ENCODE measurements around the gene NDUFS2. TPM values are rescaled to one million over a fixed set of nuclear protein-coding genes. Genes with fewer than 3 reads are reported as not detected.

Gene NDUFS2
- total RNA-seq, 3 donors from 2014 or later (not counting 1 experiment from before 2014, with no cell fraction given) = 74.7 to 88.8 (median 84.7) TPM

DNA sequence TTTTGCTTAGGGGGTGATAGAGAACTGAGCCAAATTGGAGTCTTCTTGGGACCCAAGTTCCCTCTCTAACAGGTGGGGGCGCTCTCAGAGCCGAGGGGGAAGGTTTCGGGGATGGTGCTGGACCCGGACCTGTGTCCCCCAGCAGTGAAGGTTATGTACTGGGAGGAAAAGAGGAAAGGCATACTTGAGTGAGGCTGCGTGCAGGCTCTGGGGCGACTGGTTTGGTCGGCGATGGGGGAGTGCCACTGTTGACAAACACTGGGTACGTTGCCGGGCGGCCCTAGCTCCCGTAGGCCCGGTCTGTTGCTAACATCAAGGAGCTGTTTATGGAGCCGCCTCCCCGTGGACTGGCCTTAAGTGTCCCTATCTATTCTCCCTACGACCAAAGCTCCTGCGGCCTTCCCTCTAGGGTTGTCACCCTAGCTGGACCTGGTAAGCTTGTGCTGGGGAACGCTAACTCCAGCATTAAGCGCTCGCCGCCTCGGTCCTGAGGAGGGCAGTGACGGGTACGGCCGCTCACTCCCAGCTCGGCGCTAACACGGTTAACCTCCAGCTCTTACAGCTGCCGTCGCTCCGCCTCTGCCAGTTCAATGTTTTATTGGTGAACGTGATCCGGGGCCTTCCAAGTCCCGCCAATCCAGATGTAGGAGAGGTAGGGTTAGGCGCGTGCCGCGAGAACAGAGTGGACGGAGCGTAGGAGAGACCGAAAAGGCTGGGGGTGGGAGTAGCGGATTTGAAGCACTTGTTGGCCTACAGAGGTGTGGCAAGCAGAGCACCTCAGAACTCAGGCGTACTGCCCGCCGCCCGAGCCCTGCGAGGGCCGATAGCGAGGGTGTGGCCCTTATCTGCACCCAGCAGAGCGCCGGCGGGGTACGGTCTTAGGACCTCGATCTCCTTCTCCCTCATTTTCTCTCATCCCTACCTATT, 36.2 kb upstream of the NDUFS2 start, which contains the start of gene PPOX:
Gene PPOX (plus strand): TSS at position 685 of the 927 bp plus-strand sequence. CDS start 422 bp downstream, outside the sequence.
- H3K4me1 ChIP-seq (ENCODE audit: control insufficient read depth, insufficient read depth, low read length) = peaks cover 26% of the 10 kb centered on the region
- TF ChIP-seq, protein P1, sequence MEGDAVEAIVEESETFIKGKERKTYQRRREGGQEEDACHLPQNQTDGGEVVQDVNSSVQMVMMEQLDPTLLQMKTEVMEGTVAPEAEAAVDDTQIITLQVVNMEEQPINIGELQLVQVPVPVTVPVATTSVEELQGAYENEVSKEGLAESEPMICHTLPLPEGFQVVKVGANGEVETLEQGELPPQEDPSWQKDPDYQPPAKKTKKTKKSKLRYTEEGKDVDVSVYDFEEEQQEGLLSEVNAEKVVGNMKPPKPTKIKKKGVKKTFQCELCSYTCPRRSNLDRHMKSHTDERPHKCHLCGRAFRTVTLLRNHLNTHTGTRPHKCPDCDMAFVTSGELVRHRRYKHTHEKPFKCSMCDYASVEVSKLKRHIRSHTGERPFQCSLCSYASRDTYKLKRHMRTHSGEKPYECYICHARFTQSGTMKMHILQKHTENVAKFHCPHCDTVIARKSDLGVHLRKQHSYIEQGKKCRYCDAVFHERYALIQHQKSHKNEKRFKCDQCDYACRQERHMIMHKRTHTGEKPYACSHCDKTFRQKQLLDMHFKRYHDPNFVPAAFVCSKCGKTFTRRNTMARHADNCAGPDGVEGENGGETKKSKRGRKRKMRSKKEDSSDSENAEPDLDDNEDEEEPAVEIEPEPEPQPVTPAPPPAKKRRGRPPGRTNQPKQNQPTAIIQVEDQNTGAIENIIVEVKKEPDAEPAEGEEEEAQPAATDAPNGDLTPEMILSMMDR (IDR thresholded peaks at IDR 0.05) = peak; percentile 44
- H3K27ac ChIP-seq (ENCODE audit: low read length) = peak within 1 kb of the TSS; percentile 89
- peaks cover 26% of the 10 kb centered on the region for H3K36me3 ChIP-seq (ENCODE audit: control insufficient read depth, insufficient read depth, low read length)
- Mint-ChIP-seq H3K4me1 (peaks cover 25 to 51% of the 10 kb centered on the region in 2 donors), H3K9me3 (no peaks in the 10 kb centered on the region), H3K4me3 (peak within 1 kb of the TSS; percentile 93), H3K27ac (peak within 1 kb of the TSS; percentile 97 to 98), H3K36me3 (peaks cover 4% of the 10 kb centered on the region), H3K27me3 (ENCODE audit: low read depth in 2 of 2) (no peaks in the 10 kb centered on the region)
- intact Hi-C loops (cut with micrococcal nuclease) = loop anchor here (1.0 to 5.0 kb wide), 5 partner anchors 11 to 36 kb away; partner anchors contain the start of genes B4GALT3, DEDD, NDUFS2 and UFC1
- DNase-seq = peak; percentile 89 to 97
- no peaks in the 10 kb centered on the region for H3K27me3 ChIP-seq (ENCODE audit: control insufficient read depth, insufficient read depth, low read length)
- H3K9me3 ChIP-seq (ENCODE audit: control insufficient read depth, insufficient read depth, low read length) = no peaks in the 10 kb centered on the region
- ATAC-seq = peak; percentile 88 to 97 (median 91)
- H3K4me3 ChIP-seq (ENCODE audit: low read length) = peak within 1 kb of the TSS; percentile 69
- WGBS (ENCODE audit: insufficient coverage) = under 1% methylated on average over 53 of the region's 54 CpGs

DNA sequence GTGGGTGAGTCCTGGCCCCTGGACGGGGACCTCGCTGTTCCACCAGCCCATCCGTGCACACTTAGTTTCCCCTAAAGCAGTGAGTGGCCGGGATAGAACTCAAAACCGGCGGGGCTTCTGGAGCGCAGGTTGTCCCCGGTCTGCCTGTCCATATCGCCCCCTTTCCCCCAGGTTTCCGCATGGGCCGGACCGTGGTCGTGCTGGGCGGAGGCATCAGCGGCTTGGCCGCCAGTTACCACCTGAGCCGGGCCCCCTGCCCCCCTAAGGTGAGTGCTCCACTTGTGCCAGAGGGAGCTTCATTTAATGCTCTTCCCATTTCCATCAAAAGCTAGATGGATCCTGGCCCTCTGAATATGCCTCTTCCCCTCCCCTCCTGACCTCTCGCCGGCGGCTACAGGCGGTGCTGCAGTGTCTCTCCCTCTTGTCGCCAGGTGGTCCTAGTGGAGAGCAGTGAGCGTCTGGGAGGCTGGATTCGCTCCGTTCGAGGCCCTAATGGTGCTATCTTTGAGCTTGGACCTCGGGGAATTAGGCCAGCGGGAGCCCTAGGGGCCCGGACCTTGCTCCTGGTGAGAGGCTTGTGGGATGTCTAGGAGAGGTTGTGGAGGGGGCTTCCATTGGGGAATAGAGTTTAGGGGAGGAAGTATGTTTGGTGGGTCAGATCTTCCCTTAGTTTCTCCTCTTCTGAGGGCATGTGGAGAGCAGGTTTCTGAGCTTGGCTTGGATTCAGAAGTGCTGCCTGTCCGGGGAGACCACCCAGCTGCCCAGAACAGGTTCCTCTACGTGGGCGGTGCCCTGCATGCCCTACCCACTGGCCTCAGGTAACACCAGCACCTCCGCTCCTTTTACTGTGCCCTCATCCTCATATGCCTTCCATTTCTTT, 35.3 kb upstream of the NDUFS2 start:
- peak overlapping the region; percentile 97 to 98 for H3K27ac Mint-ChIP-seq
- peaks cover 7% of the 10 kb centered on the region for H3K36me3 Mint-ChIP-seq
- H3K27me3 ChIP-seq (ENCODE audit: control insufficient read depth, insufficient read depth, low read length) = no peaks in the 10 kb centered on the region
- ATAC-seq (no peak), DNase-seq (no peak)
- H3K4me3 Mint-ChIP-seq = peak overlapping the region; percentile 93
- H3K4me3 ChIP-seq (ENCODE audit: low read length) = peak overlapping the region; percentile 69
- H3K4me1 ChIP-seq (ENCODE audit: control insufficient read depth, insufficient read depth, low read length) = peaks cover 26% of the 10 kb centered on the region
- intact Hi-C loops (cut with micrococcal nuclease) = loop anchor here (1.0 to 5.0 kb wide), 5 partner anchors 10 to 35 kb away; partner anchors contain the start of genes B4GALT3, DEDD, NDUFS2 and UFC1
- WGBS (ENCODE audit: insufficient coverage) = 10% methylated on average over 33 of the region's 33 CpGs
- no peaks in the 10 kb centered on the region for H3K27me3 Mint-ChIP-seq (ENCODE audit: low read depth in 2 of 2)
- TF ChIP-seq, protein P1 (IDR thresholded peaks at IDR 0.05) = no peak
- no peaks in the 10 kb centered on the region for H3K9me3 Mint-ChIP-seq
- H3K36me3 ChIP-seq (ENCODE audit: control insufficient read depth, insufficient read depth, low read length) = peaks cover 35% of the 10 kb centered on the region
- peaks cover 25 to 50% of the 10 kb centered on the region in 2 donors for H3K4me1 Mint-ChIP-seq
- no peaks in the 10 kb centered on the region for H3K9me3 ChIP-seq (ENCODE audit: control insufficient read depth, insufficient read depth, low read length)
- peak overlapping the region; percentile 89 for H3K27ac ChIP-seq (ENCODE audit: low read length)

DNA sequence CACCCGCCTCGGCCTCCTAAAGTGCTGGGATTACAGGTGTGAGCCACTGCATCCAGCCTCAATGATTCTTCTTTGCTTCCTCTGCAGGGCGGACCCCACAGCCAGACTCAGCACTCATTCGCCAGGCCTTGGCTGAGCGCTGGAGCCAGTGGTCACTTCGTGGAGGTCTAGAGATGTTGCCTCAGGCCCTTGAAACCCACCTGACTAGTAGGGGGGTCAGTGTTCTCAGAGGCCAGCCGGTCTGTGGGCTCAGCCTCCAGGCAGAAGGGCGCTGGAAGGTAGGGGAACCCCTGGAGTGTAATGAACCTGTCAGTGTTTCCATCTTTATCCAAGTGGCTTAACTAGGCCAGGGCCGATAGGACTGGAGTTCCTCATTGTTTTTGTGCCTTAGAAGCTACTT, 33.3 kb upstream of the NDUFS2 start:
- H3K27ac Mint-ChIP-seq = no peak overlapping the region
- H3K36me3 Mint-ChIP-seq = peaks cover 21% of the 10 kb centered on the region
- H3K9me3 Mint-ChIP-seq = no peaks in the 10 kb centered on the region
- Histone ChIP-seq H3K27me3 (ENCODE audit: control insufficient read depth, insufficient read depth, low read length) (no peaks in the 10 kb centered on the region), H3K4me1 (ENCODE audit: control insufficient read depth, insufficient read depth, low read length) (peaks cover 26% of the 10 kb centered on the region), H3K9me3 (ENCODE audit: control insufficient read depth, insufficient read depth, low read length) (no peaks in the 10 kb centered on the region), H3K27ac (ENCODE audit: low read length) (no peak overlapping the region), H3K4me3 (ENCODE audit: low read length) (no peak overlapping the region), H3K36me3 (ENCODE audit: control insufficient read depth, insufficient read depth, low read length) (peaks cover 48% of the 10 kb centered on the region)
- H3K4me3 Mint-ChIP-seq = no peak overlapping the region
- no peak for ATAC-seq
- WGBS (ENCODE audit: insufficient coverage) = 98% methylated on average over 9 of the region's 9 CpGs
- peaks cover 34 to 54% of the 10 kb centered on the region in 2 donors for H3K4me1 Mint-ChIP-seq
- no peaks in the 10 kb centered on the region for H3K27me3 Mint-ChIP-seq (ENCODE audit: low read depth in 2 of 2)
- TF ChIP-seq, protein P1 (IDR thresholded peaks at IDR 0.05) = no peak
- intact Hi-C loops (cut with micrococcal nuclease) = loop anchor here (5.0 kb wide), 1 partner anchor 33 kb away; the partner anchor contains the start of gene NDUFS2
- DNase-seq = no peak
